Measurements from ENCODE around the gene TBR1.

The TBR1 gene

DNA sequence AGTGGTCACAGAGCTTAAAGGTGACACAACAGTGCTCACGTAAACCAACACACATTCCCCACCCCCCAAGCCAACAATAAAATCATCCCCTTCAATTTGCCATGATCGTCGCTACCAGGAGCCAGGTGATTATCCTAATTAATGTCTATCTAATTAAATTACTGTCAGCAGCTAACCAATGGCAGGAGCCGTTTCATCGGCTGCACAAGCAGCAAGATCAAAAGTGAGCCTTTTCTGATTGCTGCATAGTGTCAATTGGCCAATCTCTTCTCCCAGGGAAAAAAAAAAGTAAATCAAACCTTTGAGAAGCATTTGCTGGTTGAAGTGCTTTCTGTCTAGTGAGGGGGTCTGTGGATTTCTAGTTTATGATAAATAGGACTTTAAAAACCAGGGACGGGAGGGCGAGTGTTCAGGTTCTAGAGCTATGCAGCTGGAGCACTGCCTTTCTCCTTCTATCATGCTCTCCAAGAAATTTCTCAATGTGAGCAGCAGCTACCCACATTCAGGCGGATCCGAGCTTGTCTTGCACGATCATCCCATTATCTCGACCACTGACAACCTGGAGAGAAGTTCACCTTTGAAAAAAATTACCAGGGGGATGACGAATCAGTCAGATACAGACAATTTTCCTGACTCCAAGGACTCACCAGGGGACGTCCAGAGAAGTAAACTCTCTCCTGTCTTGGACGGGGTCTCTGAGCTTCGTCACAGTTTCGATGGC lies at the start of gene TBR1:
TBR1 (plus strand) TSS at position 311 of the 721 bp plus-strand sequence; CDS start at position 425, 114 bp downstream.
- no peak for DNase-seq

DNA sequence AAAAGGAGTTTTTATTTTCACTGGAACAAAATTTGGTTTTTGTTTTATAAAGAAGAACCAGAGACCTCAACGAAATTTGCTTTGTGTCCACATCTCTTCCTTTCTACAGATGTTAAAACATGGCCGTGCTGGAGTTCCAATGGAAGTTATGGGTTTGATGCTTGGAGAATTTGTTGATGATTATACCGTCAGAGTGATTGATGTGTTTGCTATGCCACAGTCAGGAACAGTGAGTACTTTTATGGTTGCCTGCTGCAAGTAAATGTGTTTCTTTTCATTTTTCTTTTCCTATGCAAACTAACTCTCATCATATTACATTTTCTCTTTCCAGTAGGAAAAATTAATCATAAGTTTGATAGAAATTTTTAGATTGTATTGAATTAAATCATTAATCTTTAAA lies 48.4 kb upstream of the TBR1 start:
- no peak for DNase-seq

DNA sequence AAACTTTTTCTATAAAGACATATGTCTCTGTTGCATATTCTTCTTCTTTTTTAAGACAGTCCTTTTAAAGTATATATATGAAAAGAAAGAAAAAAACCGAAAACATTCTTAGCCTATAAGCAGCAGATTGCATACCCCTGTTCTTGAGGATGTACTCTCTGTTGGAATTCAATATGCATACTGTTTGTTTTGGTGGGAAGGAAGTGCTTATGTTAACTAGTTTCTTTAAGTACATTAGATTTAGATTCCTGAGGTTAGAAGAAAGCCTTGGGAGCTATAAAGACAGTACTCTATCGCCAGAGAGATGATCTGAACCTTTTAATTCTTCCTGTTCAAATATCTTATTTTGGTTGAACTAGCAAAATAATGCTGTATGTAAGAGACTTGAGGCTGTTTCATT lies 46.8 kb upstream of the TBR1 start:
- no peak for DNase-seq

DNA sequence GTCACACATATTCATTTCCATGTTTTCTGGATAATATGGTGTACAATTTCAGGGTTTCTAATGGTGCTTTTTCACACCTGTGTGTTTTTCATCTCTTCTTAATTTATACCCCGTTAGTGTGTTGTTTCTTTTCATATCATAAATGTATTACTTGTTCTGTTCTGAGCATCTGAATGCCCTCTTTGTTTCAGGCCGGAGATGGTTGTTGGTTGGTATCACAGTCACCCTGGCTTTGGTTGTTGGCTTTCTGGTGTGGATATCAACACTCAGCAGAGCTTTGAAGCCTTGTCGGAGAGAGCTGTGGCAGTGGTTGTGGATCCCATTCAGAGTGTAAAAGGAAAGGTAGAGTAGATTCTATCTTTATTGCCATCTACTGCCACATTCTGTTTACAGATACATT lies 45.1 kb upstream of the TBR1 start:
- no peak for DNase-seq

DNA sequence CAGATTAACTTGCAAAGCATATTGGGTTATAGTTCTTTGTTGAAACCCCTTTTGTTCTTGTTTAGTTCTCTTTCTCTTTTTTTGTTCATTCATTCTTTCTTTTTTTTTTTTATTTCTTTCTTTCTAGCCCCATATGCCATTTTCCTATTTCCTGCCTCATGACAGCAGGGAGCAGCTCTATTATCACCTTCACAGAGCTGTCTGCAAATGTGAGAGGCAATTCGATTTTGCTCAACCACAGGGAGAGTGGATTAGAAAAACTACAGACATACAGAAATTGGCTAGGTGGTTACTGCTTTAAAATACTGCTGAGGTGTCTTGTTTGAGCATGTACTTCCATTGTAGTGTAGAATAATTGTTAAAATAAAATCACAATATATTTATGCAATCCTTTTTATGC lies 44.2 kb upstream of the TBR1 start:
- DNase-seq: no peak

DNA sequence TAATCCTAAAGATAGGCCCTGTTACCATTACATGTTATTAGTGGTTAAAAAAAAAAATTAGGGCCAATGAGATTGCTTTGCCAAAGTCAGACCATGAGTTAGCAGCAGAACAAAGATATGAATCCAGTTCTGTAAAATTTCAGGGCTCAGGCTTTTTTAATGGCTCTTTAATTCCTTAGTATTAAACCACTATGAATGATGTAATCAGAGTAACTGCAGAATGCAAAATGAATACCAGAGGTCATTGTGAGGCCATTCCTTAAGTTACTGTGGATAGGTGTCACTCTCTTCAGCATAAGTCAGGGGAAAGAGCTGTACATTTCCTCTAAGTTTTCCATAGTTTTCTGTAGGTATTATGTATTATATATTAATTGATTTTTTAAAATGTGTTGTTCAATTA lies 42.2 kb upstream of the TBR1 start:
- no peak for DNase-seq

DNA sequence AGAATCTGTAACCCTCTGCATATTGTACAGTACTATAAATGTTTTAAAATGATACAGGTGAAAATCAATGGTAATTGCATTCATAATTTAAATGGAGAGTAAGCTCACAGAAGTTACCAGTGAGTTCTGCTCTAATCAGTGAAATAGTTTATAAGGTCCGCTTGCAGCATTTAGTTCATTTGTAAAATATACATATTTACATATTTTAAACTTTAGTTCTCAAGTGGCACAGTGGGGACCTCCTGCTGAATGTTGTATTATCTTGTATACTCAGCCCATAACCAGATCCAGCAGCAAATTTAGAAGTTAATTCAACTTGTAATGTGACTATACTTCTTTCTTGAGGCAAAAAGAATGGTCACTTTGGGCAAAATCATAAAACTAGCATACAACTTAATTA lies 41.7 kb upstream of the TBR1 start:
- DNase-seq: no peak

DNA sequence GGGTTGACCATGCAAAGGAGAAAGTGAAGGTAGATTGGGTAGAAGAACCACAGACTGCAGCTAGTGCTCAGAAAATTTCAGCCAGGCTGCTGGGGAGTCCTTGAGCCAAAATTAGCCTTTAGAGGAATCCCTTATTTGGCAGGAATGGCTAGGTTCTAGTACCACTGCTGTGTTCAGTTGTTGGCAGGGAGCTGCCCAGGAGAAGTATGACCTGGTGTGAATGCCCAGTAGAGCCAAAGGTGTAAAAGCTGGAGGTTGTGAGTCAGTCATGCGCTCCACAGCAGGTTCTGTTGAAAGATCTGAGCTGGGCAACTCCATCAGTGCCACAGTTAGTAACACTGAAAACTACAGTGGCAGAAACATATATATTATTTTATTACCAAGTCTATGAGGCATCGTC lies 36.4 kb upstream of the TBR1 start:
- no peak for DNase-seq

DNA sequence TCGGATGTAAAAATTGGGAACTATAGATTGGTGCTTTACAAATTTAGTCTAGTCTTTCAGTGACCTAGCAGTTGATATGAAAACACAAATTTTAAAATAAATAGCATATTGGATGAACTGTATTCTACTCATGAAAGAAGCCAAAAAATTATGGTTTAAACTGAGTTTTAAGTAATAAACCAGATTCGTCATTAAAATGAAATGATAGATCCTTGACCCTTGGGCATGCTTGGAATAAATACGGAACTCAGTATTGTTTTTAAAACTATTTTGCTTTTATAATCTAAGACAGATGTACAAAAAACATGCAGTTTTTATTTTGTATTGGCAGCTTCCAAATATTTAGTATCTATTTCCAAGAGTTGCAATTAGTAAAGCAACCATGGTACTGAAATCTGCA lies 34.6 kb upstream of the TBR1 start:
- DNase-seq: no peak

DNA sequence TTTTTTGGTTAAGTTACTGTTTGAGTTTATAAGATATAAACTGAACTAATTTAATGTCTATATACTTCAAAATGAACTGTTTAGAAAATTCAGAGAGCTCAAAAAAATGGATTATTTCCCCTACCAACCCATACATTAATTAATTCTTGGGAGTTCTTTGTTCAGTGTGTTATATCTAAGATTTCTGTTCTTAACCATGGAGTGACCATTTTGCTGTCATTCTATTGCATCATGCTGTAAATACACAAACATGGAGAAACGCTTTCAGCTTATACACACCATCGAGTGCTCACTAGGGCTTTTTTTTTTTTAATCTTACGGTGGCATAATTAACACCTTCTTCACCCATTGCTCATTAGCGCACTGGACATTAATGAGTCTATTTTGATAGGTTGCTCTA lies 33.4 kb upstream of the TBR1 start:
- no peak for DNase-seq

DNA sequence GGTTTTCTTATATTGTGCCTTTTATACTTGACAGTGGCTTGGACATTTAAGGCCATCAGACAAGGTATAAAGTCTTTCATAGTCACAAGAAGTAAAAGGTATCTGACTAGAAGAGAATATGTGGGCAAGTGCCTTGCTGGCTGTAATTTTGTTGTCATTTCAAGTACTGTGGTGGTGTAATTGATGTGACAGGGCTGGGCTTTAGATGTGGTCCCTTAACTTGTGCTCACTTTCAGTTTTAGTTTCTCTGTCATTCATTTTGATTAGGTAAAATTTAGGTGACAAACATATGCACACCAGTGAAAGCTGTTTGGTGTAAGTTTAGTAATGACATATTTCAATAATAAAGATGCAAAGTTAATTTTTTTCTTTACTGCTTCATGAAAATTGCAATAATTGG lies 31.2 kb upstream of the TBR1 start:
- no peak for DNase-seq

DNA sequence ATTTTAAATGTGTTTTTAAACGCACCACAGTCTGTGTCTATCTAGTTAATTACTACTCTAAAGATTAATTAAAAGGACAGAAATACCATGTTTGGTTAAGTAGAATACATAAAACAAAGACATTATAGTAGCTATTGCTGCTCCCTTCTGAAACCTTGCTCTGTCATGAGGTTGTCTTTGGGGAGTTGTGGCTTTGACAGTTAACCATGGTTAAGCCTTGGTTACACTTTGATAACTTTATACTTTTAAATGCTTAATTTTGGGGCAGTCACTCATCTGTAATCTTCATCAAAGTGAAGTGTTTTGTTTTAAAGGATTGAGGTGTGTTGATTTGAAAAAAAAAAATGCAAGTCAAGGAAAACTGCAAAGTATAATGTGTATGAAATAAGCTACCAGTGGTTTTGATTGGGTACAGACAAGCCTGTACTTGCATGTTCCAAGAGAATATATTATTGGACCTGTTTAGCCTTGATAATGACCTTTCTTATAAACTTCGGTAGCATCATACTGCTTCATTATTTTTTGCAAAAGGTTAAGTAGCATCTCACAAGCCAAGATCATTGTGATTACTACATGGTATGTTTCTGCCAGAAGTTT lies 29.8 kb upstream of the TBR1 start:
- no peak for DNase-seq

DNA sequence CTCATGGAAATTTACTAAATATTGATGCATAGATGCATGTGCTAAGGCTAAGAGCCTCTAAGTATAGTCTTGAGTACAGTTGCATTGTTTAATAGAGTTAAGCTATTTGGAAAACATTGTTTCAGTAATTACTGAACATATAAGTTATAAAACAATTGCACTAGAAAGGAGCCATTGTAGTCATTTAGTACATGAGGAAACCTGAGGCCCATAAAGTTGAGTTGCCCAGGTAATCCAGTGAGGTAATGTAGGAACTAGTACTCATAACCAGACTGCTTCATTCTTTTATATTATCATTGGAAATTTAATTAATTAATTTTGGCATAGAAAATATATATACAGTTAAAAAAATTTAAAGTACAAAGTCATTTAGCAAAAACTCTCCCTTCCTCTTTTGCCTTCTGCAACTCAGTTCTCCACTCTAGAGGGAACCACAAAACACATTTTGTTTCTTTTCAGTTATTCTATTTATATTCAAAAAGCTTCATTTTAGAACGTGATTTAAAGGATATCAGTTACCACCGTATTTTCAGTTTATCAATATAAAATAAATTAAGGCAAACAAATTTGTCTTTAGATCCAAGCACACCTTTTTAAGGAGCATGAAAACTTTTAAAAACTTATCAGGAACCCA lies 27.8 kb upstream of the TBR1 start:
- DNase-seq: no peak

DNA sequence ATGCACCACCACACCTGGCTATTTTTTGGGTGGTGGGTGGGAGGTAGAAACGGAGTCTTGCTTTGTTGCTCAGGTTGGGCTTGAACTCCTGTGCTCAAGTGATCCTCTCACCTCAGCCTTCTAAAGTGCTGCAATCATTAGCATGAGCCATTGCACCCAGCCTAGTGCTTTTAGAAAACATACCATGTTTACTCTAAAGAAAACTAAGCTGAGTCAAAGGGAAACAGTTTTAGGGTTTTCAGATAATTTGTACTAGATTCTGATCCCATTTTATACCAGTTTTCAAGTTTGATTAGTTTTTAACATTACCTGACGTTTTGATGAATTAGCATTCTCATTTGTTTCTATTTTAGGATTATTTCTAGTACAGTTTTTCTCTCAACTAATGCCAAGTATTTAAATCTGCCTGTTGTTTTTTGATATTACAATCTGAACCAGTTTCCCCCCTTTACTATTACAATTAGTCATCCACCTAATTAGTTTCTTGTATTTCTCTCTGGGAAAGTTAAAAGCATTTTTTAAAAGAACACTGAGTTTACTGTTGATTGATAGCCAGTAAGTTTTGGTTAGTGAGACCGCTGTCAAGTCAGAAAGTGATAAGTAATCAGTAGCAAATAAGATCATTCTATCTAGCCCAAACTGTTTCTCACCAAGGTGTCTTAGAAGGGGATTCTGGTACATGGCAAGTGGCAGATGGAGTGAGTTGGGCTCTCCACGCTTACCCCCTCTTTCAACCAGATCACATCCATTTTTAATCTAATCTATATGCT lies 24.2 kb upstream of the TBR1 start:
- DNase-seq: no peak

DNA sequence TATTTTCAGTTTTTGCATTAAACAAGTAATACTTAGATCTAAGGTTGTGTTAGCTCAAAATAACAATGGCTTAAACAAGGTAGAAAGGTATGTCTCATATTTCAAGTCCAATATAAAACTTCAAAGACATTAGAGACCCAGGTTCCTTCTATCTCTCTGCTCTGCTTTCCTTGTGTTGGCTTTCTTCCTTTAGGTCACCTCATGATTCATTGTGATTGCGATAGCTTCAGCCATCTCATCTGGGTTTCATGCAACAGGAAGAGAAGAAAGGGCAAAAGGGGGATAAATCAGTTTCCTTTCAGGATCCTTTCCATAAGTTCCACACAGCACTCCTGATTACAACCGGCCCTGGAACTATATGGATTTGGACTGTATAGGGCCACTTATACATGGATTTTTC lies 16.0 kb upstream of the TBR1 start:
- no peak for DNase-seq

DNA sequence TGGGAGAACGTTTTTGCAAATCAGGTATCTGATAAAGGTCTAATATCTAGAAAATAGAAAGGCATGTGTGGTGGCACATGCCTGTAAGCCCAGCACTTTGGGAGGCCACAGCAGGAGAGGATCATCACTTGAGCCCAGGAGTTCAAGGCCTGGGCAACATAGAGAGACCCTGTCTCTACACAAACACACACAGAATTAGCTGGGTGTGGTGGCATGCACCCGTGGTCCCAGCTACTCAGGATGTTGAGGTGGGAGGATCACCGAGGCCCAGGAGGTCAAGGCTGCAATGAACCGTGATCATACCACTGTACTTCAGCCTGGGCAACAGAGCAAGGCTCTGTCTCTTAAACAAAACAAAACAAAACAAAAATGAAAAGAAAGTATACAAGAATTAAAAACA lies 13.8 kb upstream of the TBR1 start:
- DNase-seq: no peak

DNA sequence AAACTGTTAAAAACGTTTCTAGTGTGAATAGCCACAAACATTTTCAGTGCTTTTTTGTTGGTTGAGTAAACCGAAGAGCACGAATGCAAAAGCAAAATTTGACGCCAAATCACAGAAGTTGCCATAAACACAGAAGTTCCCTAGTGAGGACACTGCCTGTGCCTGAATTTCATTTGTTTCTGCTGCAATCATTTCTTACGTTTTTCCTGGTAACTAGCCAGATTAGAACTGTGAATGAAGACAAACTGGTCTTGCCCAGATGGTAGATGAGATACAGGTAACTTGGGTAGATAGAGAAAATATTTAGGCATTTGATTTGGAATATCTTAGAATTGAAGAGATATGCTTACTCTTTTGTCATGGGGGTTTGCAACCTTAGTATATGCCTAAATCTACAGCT lies 9.8 kb upstream of the TBR1 start:
- no peak for DNase-seq

DNA sequence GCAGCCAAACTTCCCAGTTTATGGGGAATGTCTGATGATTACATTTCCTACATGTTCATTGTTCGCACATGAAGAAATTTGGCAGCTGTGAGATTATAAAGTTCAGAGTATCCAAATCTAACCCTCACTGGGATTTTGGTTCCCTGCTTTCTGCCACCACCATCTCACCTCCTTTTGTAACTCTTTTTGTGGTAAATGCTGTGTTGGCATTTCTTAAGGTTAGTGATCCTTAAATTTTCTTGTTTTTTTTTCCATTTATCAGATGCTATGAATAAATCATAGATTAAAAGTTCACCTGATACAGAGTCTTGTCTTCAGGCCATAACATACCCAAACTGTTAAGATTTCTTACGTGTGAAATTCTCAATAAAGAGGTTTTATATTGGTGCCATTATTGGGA lies 8.5 kb upstream of the TBR1 start:
- no peak for DNase-seq

DNA sequence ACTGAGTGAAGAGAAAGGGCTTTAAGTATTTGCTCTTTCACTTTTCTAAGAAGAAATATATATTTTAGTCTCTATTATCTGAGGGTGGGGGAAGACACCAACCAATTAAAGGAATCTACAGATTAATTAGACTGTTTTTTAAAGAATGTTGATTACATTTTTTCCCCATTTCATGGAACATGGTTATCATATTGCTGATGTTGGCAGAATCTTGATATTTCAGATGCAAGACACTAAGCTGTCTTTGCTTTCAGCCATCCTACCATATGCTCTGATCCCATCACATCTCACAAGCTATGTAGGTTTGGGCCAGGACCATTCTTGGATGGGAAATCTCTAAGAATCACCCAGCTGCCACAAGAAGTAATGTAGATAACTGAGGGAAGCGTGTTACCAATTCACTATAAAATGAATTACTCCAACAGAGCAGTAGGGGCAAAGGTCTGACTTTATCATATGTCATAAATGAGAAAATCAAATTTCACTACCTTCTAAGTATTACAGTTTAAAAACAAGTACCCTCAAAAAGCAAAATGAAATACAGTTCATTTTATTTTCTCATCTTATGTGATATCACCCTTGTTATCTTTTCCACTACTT lies 6.7 kb upstream of the TBR1 start:
- DNase-seq: no peak

DNA sequence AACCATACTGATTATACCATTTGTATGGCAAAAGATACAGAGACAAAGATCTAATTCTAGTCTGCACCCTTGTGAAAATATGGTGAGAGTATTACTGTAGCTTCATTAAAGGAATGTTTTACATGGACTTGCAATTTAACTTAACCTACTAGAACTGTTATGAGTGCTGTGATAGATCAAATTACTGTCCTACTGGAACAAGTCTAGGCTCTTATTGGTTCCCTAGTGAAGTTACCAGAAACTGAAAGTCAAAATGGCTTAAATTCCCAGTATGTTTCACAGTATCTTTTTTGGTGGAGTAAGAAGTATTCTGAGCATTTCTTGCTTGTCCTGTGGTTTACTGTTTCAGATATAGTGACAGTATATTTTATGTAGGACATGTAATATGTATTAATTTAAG lies 3.8 kb upstream of the TBR1 start:
- DNase-seq: no peak

DNA sequence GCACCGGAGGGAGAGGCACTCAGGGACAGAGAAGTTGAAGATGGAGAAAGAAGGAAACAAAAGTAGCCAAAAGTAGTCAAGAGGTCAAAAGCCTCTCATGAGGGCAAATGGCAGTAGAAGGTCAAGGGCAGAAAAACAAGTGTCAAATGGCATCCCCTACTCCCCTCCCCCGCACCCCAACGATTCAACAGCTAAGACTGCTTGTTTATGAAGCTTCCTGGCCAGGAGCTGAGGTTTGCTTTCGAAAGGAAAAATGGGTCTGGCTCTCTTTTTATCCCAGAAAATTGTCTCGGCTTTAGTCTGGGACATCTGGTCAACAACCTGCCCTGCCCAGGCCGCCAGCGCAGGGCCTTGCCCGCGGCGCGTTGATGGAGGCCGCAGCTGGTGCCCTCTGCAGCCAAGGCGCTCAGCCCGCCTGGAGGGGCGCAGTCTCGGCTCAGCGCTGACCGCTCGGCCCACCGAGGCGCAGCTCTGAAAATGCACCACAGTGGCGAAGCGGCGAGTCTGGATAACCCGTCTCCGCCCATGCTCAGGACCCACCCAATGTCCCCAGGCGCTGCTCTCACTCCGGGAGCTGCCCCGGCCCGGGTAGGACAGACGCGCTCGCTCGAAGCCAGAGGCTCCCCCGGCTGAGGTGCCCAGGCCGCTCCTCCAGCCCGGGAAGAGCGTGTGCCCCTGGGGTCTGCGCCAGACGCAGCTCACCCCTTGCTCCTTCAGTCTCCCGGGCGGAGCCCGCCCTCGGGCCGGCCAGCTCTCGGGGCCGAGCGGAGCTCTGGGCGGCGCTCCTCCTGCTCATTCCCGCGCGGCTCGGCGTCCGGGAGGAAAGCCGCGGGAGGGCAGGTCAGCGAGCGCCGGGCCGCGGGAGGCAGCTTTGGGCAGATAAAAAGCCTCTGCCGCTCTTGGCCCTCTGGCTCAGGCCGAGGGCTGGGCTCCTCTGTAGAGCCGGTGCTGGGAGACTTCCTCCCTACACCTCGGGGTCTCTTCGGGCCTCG lies 1.8 kb upstream of the TBR1 start:
- no peak for DNase-seq

Measured in activated effector memory CD4-positive, alpha-beta T cell treated with Interleukin-2 at 50 U/mL for 16 hours (primary cell).